HepG2 (cell line): ENCODE results near the gene TTPAL. TPM values are rescaled to one million over a fixed set of nuclear protein-coding genes. Genes with fewer than 3 reads are reported as not detected.

Experiments
- AGO2 ChIP-seq: fragments of 200-400 bp; formaldehyde crosslinking; optimal IDR thresholded peaks from 2 replicates; pipeline ENCODE3; 2017; ENCODE audit warnings: mild to moderate bottlenecking, low read depth, low read length, moderate library complexity
- ATF1 ChIP-seq: IDR thresholded peaks from 2 replicates; pipeline ENCODE4 v1.6.1; 2016; ENCODE audit warnings: mild to moderate bottlenecking, control low read depth
- BRF2 ChIP-seq: sonication (generic); formaldehyde crosslinking; IDR thresholded peaks from 2 replicates; pipeline ENCODE4 v1.8.1; 2022; ENCODE audit warnings: mild to moderate bottlenecking, missing genetic modification reagents
- CHCHD3 ChIP-seq: sonication (generic); formaldehyde crosslinking; IDR thresholded peaks from 2 replicates; pipeline ENCODE4 v1.8.0; 2022; ENCODE audit warnings: mild to moderate bottlenecking, missing genetic modification reagents, moderate library complexity
- ETV5 ChIP-seq: IDR thresholded peaks from 2 replicates; pipeline ENCODE4 v1.6.1; 2018; ENCODE audit warnings: missing biosample characterization, missing genetic modification reagents, inconsistent platforms, borderline replicate concordance
- FOXM1 ChIP-seq: sonication (generic); formaldehyde crosslinking; IDR thresholded peaks from 2 replicates; pipeline ENCODE4 v1.5.0; 2020; ENCODE audit warnings: missing genetic modification reagents
- KMT2B ChIP-seq: IDR thresholded peaks from 2 replicates; pipeline ENCODE4 v1.6.1; 2016; ENCODE audit warnings: missing genetic modification reagents, missing compliant biosample characterization
- MATR3 ChIP-seq: sonication (generic); formaldehyde crosslinking; IDR thresholded peaks from 2 replicates; pipeline ENCODE4 v1.4.0; 2020; ENCODE audit warnings: missing genetic modification reagents
- MYNN ChIP-seq: sonication (generic); formaldehyde crosslinking; IDR thresholded peaks from 2 replicates; pipeline ENCODE4 v1.4.0; 2020; ENCODE audit warnings: mild to moderate bottlenecking, low read depth, missing genetic modification reagents
- NCOA1 ChIP-seq: sonication (generic); formaldehyde crosslinking; IDR thresholded peaks from 2 replicates; pipeline ENCODE4 v1.9.0; 2021; ENCODE audit warnings: missing genetic modification reagents
- NR2F2 ChIP-seq: IDR thresholded peaks from 2 replicates; pipeline ENCODE4 v1.6.1; 2012; ENCODE audit warnings: low read depth, inconsistent platforms, borderline replicate concordance
- RFX3 ChIP-seq: IDR thresholded peaks from 2 replicates; pipeline ENCODE4 v1.6.1; 2016; ENCODE audit warnings: missing biosample characterization, missing genetic modification reagents
- TCF7L2 ChIP-seq: IDR thresholded peaks from 2 replicates; pipeline ENCODE4 v1.6.1; 2011; ENCODE audit warnings: mild to moderate bottlenecking, low read depth, low read length, moderate library complexity
- ZBTB25 ChIP-seq: IDR thresholded peaks from 2 replicates; pipeline ENCODE4 v1.6.1; 2018; ENCODE audit warnings: missing genetic modification reagents
- ZC3H4 ChIP-seq: sonication (generic); formaldehyde crosslinking; IDR thresholded peaks from 2 replicates; pipeline ENCODE4 v1.4.0; 2020; ENCODE audit warnings: missing genetic modification reagents, borderline replicate concordance
- ZMAT3 ChIP-seq: sonication (generic); formaldehyde crosslinking; conservative IDR thresholded peaks from 2 replicates; pipeline ENCODE4 v1.7.0; 2021; ENCODE audit warnings: missing genetic modification reagents
- ZMYM2 ChIP-seq: sonication (generic); formaldehyde crosslinking; IDR thresholded peaks from 2 replicates; pipeline ENCODE4 v1.8.0; 2022; ENCODE audit warnings: mild to moderate bottlenecking, missing genetic modification reagents
- ZNF512 ChIP-seq: sonication (generic); formaldehyde crosslinking; IDR thresholded peaks from 2 replicates; pipeline ENCODE4 v1.4.0; 2020; ENCODE audit warnings: mild to moderate bottlenecking, missing genetic modification reagents
- ZNF589 ChIP-seq: sonication (generic); formaldehyde crosslinking; conservative IDR thresholded peaks from 2 replicates; pipeline ENCODE4 v1.8.0; 2022; ENCODE audit warnings: mild to moderate bottlenecking, moderate library complexity, missing genetic modification reagents
- ZNF607 ChIP-seq: sonication (generic); formaldehyde crosslinking; IDR thresholded peaks from 2 replicates; pipeline ENCODE4 v1.5.1; 2020; ENCODE audit warnings: missing genetic modification reagents, mild to moderate bottlenecking, borderline replicate concordance
- ZNF746 ChIP-seq: sonication (generic); formaldehyde crosslinking; IDR thresholded peaks from 2 replicates; pipeline ENCODE4 v1.8.0; 2022; ENCODE audit warnings: mild to moderate bottlenecking, missing genetic modification reagents
- ZNF781 ChIP-seq: sonication (generic); formaldehyde crosslinking; IDR thresholded peaks from 2 replicates; pipeline ENCODE4 v1.5.1; 2020; ENCODE audit warnings: borderline replicate concordance, mild to moderate bottlenecking, missing genetic modification reagents; ENCODE audit errors: not compliant biosample characterization
- ZNF784 ChIP-seq: sonication (generic); formaldehyde crosslinking; IDR thresholded peaks from 2 replicates; pipeline ENCODE4 v1.5.1; 2020; ENCODE audit warnings: missing genetic modification reagents, mild to moderate bottlenecking, borderline replicate concordance
- polyA plus RNA-seq, 8 experiments: library from polyadenylated mRNA; depleted of rRNA in 3 of 8; stranded (reverse) in 7 of 8; unstranded in 1 of 8; fragments of >200 nt; fragmentation: Illumina TruSeq in 4 of 8; extraction: Trizol in 4 of 8; gene quantifications; 2 replicates each; pipeline versions ENCODE4 v1.2.1 to v1.2.3, GENCODE V29; 2011 to 2016; ENCODE audit warnings: low read depth in 4 of 8, missing spikeins in 1 of 8, mixed read lengths in 1 of 8; ENCODE audit not compliant: insufficient read depth in 1 of 8
- total RNA-seq, 5 experiments: library from RNA; depleted of rRNA; stranded (reverse); fragments of >200 nt; fragmentation: Illumina TruSeq; extraction: Trizol; gene quantifications; 2 replicates each; pipeline ENCODE4 v1.2.3, GENCODE V29; 2016; ENCODE audit warnings: low read depth in 1 of 5
- TF ChIP-seq, protein P1 (sequence below): IDR thresholded peaks from 2 replicates; pipeline ENCODE4 v1.6.1; 2016; ENCODE audit warnings: control low read depth

The TTPAL gene
- total and polyA plus RNA-seq, 2 of the 13 experiments (the other 11 are each of a cell fraction or from before 2014, with no cell fraction given), result 4.3 to 18.8 TPM

DNA sequence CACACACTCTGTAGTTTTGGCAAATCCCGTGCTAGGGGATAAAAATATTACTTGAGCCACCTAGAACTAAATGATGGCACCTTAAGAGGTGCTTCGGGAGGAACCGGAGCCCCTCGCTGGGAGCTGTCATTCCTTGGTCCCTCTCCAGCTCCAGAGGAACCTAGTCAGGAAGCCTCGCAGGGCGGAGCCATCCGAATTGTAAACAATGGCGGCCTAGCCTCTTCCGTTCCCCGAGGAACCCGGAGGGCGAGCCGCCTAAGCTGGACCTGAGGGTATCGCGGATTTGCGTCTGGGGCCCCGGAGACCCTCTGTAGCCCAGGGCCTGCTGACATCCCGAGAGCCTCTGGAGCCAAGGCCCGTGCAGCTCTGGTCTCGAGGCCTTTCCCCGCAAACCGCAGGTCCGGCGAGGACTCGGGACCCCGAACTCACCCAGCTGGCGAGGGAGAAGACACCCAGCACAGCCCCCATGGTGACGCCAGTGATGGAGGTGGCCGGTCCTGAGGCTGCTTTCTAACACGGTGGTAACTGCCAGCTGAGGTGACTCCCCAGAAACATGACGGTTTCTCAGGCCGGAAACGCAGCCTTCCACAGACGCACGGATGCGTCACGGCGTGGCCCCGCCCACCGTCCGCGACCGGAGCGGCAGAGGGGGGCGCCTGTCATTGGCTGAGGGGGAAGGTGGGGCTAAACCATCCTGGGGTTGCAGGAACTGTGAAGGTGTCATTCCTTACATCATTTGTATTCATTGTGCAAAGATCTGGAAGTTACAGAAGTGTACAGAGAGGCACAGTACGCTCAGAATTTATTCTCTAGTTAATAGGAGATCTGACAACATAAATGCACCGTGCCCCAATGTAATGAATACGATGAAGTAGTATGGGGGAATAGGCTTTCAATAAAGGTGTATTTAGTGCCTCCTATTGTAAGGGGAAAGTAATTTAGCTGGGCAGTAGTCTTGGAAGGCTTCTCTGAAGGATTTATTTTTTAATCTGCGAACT, 46.1 kb downstream of the TTPAL start, which contains the start of gene SERINC3 (continued):
- TF ChIP-seq FOXM1 (no peak), ZMAT3 (CRISPR knock-in tag) (peak; percentile 91), ATF1 (CRISPR knock-in tag) (peak; percentile 90), MYNN (no peak; the same call in 1 of the 2 replicates), ZMYM2 (CRISPR knock-in tag) (no peak), ZNF781 (CRISPR knock-in tag) (peak; percentile 97), ZC3H4 (CRISPR knock-in tag) (peak; percentile 86; the same call in 1 of the 2 replicates), NCOA1 (CRISPR knock-in tag) (peak; percentile 80), KMT2B (peak; percentile 94), BRF2 (CRISPR knock-in tag) (peak; percentile 72; the same call in 1 of the 2 replicates), CHCHD3 (CRISPR knock-in tag) (no peak), ZNF746 (peak; percentile 69; the same call in 1 of the 2 replicates), ETV5 (CRISPR knock-in tag) (peak; percentile 89), ZNF589 (0 out of 2 replicates have a peak, but pooled peaks have one; percentile 51), ZNF784 (peak; percentile 80; the same call in 1 of the 2 replicates), ZNF607 (CRISPR knock-in tag) (peak; percentile 97), TCF7L2 (no peak), RFX3 (CRISPR knock-in tag) (no peak), NR2F2 (no peak), ZBTB25 (CRISPR knock-in tag) (peak; percentile 81), AGO2 (peak; percentile 93), ZNF512 (CRISPR knock-in tag) (0 out of 2 replicates have a peak, but pooled peaks have one; percentile 62), MATR3 (CRISPR knock-in tag) (0 out of 2 replicates have a peak, but pooled peaks have one; percentile 80)
- TF ChIP-seq, protein P1, sequence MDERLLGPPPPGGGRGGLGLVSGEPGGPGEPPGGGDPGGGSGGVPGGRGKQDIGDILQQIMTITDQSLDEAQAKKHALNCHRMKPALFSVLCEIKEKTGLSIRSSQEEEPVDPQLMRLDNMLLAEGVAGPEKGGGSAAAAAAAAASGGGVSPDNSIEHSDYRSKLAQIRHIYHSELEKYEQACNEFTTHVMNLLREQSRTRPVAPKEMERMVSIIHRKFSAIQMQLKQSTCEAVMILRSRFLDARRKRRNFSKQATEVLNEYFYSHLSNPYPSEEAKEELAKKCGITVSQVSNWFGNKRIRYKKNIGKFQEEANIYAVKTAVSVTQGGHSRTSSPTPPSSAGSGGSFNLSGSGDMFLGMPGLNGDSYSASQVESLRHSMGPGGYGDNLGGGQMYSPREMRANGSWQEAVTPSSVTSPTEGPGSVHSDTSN (CRISPR knock-in tag), result 0 out of 2 replicates have a peak, but pooled peaks have one; percentile 32
